HepG2 (cell line): ENCODE measurements around the gene FITM1. TPM values are rescaled to one million over a fixed set of nuclear protein-coding genes. Genes with fewer than 3 reads are reported as not detected.
A peak's percentile ranks its signal among the peaks of the same experiment; 100 is the strongest.

Source experiments
- NFIB ChIP-seq: sonication (generic); formaldehyde crosslinking; IDR thresholded peaks from 2 replicates; pipeline ENCODE4 v1.9.0; 2021; ENCODE audit warnings: missing genetic modification reagents, mild to moderate bottlenecking, borderline replicate concordance
- PAWR ChIP-seq: sonication (generic); formaldehyde crosslinking; IDR thresholded peaks from 2 replicates; pipeline ENCODE4 v1.4.0; 2020; ENCODE audit warnings: missing genetic modification reagents, mild to moderate bottlenecking, borderline replicate concordance
- SP4 ChIP-seq: sonication (generic); formaldehyde crosslinking; IDR thresholded peaks from 2 replicates; pipeline ENCODE4 v1.8.1; 2023; ENCODE audit warnings: mild to moderate bottlenecking, missing genetic modification reagents
- TEAD3 ChIP-seq: optimal IDR thresholded peaks from 2 replicates; pipeline ENCODE3; 2016; ENCODE audit warnings: borderline replicate concordance
- ZBTB1 ChIP-seq: sonication (generic); formaldehyde crosslinking; IDR thresholded peaks from 2 replicates; pipeline ENCODE4 v1.4.0; 2020; ENCODE audit warnings: missing genetic modification reagents, borderline replicate concordance
- ZNF329 ChIP-seq: sonication (generic); formaldehyde crosslinking; IDR thresholded peaks from 2 replicates; pipeline ENCODE4 v1.9.0; 2021; ENCODE audit warnings: low read depth, mild to moderate bottlenecking, missing genetic modification reagents
- ZNF354B ChIP-seq: sonication (generic); formaldehyde crosslinking; IDR thresholded peaks from 2 replicates; pipeline ENCODE4 v1.8.0; 2022; ENCODE audit warnings: mild to moderate bottlenecking, missing genetic modification reagents
- ZSCAN5A ChIP-seq: sonication (generic); formaldehyde crosslinking; IDR thresholded peaks from 2 replicates; pipeline ENCODE4 v1.8.0; 2022; ENCODE audit warnings: mild to moderate bottlenecking, missing genetic modification reagents, borderline replicate concordance
- ZZZ3 ChIP-seq: sonication (generic); formaldehyde crosslinking; IDR thresholded peaks from 2 replicates; pipeline ENCODE4 v1.4.0; 2020; ENCODE audit warnings: missing genetic modification reagents, mild to moderate bottlenecking, borderline replicate concordance
- polyA plus RNA-seq, 8 experiments: library from polyadenylated mRNA; depleted of rRNA in 3 of 8; stranded (reverse) in 7 of 8; unstranded in 1 of 8; fragments of >200 nt; fragmentation: Illumina TruSeq in 4 of 8; extraction: Trizol in 4 of 8; gene quantifications; 2 replicates each; pipeline versions ENCODE4 v1.2.1 to v1.2.3, GENCODE V29; 2011 to 2016; ENCODE audit warnings: low read depth in 4 of 8, missing spikeins in 1 of 8, mixed read lengths in 1 of 8; ENCODE audit not compliant: insufficient read depth in 1 of 8
- total RNA-seq, 5 experiments: library from RNA; depleted of rRNA; stranded (reverse); fragments of >200 nt; fragmentation: Illumina TruSeq; extraction: Trizol; gene quantifications; 2 replicates each; pipeline ENCODE4 v1.2.3, GENCODE V29; 2016; ENCODE audit warnings: low read depth in 1 of 5
- TF ChIP-seq, protein P1 (sequence below): IDR thresholded peaks from 2 replicates; pipeline ENCODE4 v1.6.1; 2012; ENCODE audit warnings: low read length, improper control_type of control experiment
- TF ChIP-seq, protein P2 (sequence below): sonication (generic); formaldehyde crosslinking; conservative IDR thresholded peaks from 2 replicates; pipeline ENCODE4 v1.4.0; 2020; ENCODE audit warnings: missing genetic modification reagents

FITM1 gene
- total and polyA plus RNA-seq, 2 of the 13 experiments (the other 11 are each of a cell fraction or from before 2014, with no cell fraction given), result 2.7 to 5.8 TPM

DNA sequence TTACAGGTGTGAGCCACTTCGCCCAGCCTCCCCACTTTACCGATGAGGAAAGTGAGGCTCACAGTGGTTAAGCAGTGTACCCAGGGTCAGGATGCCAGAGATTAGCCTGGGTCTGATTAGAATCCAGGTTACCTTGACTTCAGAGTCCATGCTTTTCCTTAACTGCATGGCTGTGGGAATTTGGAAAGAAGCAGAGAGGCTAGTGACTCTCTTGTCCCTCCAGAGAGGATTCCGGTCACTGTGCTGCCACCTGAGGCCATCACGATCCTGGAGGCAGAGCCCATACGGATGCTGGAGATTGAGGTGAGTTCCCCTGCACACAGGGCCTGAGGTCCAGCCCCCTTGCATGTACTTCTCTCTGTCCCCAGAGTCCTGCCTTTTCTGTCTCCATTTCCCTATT is 46.1 kb downstream of the FITM1 start (continued):
- TF ChIP-seq, protein P1, sequence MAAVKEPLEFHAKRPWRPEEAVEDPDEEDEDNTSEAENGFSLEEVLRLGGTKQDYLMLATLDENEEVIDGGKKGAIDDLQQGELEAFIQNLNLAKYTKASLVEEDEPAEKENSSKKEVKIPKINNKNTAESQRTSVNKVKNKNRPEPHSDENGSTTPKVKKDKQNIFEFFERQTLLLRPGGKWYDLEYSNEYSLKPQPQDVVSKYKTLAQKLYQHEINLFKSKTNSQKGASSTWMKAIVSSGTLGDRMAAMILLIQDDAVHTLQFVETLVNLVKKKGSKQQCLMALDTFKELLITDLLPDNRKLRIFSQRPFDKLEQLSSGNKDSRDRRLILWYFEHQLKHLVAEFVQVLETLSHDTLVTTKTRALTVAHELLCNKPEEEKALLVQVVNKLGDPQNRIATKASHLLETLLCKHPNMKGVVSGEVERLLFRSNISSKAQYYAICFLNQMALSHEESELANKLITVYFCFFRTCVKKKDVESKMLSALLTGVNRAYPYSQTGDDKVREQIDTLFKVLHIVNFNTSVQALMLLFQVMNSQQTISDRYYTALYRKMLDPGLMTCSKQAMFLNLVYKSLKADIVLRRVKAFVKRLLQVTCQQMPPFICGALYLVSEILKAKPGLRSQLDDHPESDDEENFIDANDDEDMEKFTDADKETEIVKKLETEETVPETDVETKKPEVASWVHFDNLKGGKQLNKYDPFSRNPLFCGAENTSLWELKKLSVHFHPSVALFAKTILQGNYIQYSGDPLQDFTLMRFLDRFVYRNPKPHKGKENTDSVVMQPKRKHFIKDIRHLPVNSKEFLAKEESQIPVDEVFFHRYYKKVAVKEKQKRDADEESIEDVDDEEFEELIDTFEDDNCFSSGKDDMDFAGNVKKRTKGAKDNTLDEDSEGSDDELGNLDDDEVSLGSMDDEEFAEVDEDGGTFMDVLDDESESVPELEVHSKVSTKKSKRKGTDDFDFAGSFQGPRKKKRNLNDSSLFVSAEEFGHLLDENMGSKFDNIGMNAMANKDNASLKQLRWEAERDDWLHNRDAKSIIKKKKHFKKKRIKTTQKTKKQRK, result no peak
- no peak for TF ChIP-seq SP4 (CRISPR knock-in tag)
- TF ChIP-seq TEAD3 (CRISPR knock-in tag), result no peak
- 0 out of 2 replicates have a peak, but pooled peaks have one; percentile 19 for TF ChIP-seq ZZZ3
- no peak for TF ChIP-seq ZBTB1 (CRISPR knock-in tag)
- TF ChIP-seq PAWR (CRISPR knock-in tag), result 0 out of 2 replicates have a peak, but pooled peaks have one; percentile 57
- TF ChIP-seq ZNF354B (CRISPR knock-in tag), result peak; percentile 53; the same call in 1 of the 2 replicates
- TF ChIP-seq NFIB (CRISPR knock-in tag), result no peak
- TF ChIP-seq ZNF329 (CRISPR knock-in tag), result no peak
- TF ChIP-seq, protein P2, sequence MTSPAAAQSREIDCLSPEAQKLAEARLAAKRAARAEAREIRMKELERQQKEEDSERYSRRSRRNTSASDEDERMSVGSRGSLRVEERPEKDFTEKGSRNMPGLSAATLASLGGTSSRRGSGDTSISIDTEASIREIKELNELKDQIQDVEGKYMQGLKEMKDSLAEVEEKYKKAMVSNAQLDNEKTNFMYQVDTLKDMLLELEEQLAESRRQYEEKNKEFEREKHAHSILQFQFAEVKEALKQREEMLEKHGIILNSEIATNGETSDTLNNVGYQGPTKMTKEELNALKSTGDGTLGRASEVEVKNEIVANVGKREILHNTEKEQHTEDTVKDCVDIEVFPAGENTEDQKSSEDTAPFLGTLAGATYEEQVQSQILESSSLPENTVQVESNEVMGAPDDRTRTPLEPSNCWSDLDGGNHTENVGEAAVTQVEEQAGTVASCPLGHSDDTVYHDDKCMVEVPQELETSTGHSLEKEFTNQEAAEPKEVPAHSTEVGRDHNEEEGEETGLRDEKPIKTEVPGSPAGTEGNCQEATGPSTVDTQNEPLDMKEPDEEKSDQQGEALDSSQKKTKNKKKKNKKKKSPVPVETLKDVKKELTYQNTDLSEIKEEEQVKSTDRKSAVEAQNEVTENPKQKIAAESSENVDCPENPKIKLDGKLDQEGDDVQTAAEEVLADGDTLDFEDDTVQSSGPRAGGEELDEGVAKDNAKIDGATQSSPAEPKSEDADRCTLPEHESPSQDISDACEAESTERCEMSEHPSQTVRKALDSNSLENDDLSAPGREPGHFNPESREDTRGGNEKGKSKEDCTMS (CRISPR knock-in tag), result no peak
- no peak for TF ChIP-seq ZSCAN5A (CRISPR knock-in tag)
